Measurements from ENCODE around the gene IL31RA.
"Not testable (repeated sequence)": the region's sequence is repeated elsewhere in the genome, so short reads cannot be mapped to it uniquely, and the experiment has no call there.

Gene IL31RA

DNA sequence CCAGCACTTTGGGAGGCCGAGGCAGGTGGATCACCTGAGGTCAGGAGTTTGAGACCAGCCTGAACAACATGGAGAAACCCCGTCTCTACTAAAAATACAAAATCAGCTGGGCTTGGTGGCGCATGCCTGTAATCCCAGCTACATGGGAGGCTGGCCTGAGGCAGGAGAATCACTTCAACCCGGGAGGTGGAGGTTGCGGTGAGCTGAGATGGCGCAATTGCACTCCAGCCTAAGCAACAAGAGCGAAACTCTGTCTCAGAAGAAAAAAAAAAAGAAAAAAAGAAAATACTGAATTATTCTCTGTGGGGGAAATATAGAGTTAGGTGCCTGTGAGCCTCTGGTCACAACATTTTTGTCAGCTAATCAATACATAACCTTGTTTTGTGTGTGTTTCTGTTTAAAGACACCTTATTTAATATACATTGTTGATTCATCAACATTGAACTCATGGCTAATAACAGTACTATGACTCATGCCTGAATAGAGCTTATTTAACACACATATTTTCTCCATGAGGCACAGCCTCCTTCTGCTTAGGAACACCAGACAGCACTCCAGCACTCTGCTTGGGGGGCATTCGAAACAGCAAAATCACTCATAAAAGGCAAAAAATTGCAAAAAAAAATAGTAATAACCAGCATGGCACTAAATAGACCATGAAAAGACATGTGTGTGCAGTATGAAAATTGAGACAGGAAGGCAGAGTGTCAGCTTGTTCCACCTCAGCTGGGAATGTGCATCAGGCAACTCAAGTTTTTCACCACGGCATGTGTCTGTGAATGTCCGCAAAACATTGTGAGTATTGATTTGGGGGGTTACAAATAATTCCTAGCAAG, at the start of gene IL31RA:
IL31RA (plus strand) TSS at position 519 of the 836 bp plus-strand sequence; CDS start at position 733, 214 bp downstream.
- no peak for DNase-seq (ENCODE audit: low read depth in 1 of 2, low spot score in 1 of 2)

DNA sequence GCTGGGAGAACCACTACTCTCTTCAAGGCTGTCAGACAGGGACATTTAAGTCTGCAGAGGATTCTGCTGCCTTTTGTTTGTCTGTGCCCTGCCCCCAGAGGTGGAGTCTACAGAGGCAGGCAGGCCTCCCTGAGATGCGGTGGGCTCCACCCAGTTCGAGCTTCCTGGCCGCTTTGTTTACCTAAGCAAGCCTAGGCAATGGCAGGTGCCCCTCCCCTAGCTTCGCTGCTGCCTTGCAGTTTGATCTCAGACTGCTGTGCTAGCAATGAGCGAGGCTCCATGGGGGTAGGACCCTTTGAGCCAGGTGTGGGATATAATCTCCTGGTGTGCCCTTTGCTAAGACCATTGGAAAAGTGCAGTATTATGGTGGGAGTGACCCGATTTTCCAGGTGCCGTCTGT, 42.3 kb upstream of the IL31RA start:
- not testable (repeated sequence) for DNase-seq (ENCODE audit: low read depth in 1 of 2, low spot score in 1 of 2)

DNA sequence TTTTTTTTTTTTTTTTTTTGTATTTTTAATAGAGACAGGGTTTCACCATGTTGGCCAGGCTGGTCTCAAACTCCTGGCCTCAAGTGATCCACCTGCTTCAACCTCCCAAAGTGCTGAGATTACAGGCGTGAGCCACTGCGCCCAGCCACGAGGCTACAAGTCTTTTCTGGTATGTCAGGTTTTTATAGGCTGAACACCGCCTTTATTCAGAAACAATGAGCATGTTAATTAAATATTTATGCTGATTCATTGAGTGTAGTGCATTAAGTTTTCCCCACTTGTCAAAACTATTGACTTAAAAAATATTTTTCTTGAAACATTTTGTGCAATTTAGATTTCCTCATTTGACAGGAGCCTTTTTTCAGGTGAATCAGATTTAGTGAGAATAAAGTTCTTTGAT, 35.2 kb upstream of the IL31RA start:
- DNase-seq (ENCODE audit: low read depth in 1 of 2, low spot score in 1 of 2), result not testable (repeated sequence)

DNA sequence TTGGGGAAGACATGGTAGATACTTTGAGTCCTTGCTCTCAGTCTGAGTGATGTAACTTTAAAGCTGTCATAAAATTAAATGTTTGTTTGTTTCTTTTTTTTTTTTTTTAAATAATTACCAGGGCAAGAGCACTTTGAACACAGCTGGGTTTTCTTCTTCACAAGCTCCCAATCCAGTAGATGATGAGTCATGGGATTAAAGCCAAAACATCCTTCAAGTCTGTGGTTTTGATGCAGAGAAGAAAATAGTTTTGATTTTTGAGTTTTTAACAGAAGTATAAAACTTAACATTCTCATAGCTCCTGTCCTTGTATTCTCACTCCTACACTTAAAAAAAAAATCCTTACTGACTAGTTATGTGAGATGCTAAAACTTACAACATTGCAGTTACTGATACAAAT, 34.8 kb upstream of the IL31RA start:
- no peak for DNase-seq (ENCODE audit: low read depth in 1 of 2, low spot score in 1 of 2)

DNA sequence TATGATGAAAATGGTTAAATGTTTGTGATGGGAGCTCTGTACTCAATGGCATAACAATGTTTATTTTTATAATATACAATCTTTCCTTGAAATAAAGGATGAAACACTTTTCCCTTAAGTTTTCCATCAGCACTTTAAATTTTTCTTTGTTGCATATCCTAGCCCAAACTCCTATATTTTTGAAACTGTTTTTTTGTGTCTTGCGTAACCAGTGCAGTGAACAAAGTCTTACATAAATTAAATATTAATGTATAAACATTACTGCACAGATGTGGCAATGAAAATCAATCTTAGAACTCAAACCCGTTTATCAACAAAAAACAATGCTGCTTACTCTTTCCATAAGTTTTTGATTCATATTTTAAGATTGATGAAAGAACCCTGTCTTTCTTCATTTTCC, 34.1 kb upstream of the IL31RA start:
- DNase-seq (ENCODE audit: low read depth in 1 of 2, low spot score in 1 of 2), result no peak

DNA sequence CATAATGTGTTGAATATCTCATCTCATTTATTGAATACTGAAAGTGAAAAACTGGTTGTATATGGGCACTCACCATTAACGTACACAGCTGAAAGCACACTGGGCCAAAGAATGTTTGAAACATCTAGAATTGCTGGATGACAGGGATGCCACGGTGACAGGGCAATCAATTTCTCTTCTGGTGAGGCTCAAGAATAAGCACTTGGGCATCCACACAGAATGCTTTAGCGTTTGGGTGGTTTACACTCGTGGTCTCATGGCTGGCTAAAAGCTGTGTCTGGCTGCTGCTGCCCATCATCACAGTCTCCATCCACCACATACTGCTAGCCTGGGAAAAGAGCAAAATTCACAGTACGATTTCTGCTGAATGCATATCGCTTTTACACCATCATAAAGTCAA, 30.7 kb upstream of the IL31RA start:
- DNase-seq (ENCODE audit: low read depth in 1 of 2, low spot score in 1 of 2), result no peak

DNA sequence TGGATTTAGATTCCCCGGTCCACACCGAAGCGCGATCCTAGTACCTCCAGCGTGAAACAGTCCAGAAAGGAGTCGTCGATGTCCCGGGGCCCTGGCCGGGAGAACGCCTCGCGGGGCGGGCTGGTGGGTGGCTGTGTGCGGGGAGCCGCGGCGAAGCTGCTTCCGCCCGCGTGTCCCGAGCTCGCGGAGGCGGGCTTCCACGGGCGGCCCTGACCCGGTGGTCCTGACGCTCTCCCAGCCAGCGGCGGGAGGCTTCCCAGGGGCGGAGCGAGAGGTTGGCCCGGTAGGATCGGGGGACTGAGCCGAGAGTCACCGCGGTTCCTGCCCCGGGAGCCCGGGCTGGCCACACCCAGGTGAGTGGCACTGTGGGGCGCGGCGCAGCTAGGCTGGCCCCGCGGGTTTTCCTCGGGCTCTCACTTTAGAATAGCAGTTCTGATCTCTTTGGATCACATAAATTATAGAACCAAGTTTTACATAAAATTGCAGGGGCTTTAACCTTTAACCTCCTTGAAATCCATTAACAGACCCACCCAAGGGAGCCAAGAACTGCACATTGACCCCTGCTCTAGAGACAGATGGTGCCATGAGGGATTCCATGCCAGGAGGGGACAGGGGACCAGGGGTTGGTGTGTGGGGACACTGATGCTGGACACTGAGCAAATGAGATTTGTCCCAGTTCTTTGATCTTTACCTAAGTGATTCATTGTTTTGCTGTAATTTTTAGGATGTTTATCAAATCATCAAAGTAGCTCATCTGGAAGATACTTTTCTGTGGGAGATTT, 29.2 kb upstream of the IL31RA start:
- DNase-seq (ENCODE audit: low read depth in 1 of 2, low spot score in 1 of 2), result no peak

DNA sequence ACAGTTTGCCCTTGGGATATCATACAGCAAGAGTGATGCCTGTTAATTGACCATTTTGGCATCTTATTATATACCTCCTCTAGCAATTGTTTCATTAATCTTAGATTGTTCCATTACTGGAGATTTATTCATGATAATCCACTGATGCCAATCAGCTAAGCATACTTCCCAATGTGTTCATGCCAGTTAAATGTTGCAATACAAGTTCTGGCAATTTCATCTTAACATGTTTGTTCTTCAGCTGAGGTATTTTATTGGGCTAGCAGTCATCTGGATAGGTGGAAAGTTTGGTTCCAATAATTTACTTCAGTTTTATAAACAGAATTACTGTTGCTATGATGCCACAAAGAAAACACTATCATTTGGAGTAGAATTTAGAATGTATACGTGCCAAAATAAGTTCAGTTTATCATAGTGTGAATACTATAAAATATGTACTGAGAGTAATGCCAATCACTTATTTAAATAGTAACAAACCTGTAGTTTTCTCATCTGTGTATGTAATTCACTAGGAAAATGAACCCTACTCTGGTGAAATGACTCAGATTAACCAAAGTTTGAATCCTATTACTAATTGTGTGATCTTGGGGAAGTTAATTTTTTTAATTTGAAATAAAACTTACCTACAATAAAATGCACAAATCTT, 27.9 kb upstream of the IL31RA start:
- DNase-seq (ENCODE audit: low read depth in 1 of 2, low spot score in 1 of 2), result no peak

DNA sequence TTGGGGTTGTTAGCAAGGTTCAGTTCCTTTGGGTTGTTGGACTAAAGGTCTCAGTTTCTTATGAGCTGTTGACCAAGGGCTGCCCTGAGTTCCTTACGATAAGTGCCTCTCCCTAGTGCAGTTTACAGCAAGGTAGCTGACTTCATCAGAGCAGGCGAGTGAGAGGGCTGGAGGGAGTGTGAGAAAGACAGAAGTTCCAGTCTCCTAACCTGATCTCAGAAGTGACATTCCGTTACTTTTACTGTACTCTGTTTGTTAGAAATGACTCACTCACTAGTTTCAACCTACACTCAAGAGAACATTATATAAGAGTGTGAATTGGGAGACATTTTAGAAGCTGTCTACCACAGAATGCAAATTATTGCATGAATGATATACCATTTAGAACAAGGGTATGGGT, 21.2 kb upstream of the IL31RA start:
- DNase-seq (ENCODE audit: low read depth in 1 of 2, low spot score in 1 of 2), result no peak

DNA sequence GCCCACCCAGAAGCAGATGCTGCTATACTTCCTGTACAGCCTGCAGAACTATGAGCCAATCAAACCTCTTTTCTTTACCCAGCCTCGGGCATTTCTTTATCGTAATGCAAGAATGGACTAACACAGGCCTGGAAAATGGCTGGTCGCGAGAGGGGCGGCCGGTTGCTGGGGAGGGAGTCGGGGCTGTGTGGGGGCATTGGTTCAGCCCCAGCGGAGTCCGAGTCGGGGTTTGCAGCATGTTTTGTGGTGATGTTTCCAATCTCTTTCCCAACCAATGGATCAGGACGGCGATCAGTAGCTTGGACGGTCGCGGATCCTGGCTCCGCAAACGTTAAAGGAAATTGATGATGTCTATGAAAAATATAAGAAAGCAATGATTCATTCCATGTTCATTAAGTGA, 18.7 kb upstream of the IL31RA start:
- no peak for DNase-seq (ENCODE audit: low read depth in 1 of 2, low spot score in 1 of 2)

DNA sequence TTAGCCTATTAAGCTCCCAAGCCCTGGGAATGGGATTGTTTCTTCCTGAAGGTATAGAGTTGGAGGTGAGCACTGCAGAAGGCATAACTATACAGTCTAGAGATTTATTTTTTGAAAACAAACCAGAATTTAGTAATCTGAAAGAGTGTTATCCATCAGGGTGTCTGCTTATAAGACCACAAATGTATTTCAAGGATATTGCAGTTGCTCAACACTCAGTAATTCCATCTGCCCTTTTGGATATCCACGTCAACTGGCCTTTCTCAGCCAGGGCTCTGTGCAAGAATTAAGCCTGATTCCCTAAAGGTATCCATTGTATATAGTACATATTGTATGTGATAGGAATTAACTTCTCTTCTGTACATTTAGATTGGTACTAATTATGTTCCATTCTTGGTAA, 15.0 kb upstream of the IL31RA start:
- no peak for DNase-seq (ENCODE audit: low read depth in 1 of 2, low spot score in 1 of 2)

DNA sequence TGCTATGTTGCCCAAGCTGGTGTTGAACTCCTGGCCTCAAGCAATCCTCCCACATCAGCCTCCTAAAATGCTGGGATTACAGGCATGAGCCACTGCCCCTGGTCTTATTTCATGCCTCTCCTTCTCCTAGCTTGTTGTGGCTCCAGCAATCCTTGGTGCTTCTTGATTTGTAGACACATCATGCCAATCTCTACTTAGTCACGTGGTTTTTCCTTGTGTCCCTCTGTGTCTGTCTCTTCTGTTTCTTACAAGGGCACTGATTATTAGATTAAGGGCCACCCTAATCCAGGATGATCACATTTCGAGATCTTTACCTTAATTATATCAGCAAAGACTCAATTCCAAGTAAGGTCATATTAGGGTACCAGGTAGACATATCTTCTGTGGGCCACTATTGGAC, 9.2 kb upstream of the IL31RA start:
- no peak for DNase-seq (ENCODE audit: low read depth in 1 of 2, low spot score in 1 of 2)

DNA sequence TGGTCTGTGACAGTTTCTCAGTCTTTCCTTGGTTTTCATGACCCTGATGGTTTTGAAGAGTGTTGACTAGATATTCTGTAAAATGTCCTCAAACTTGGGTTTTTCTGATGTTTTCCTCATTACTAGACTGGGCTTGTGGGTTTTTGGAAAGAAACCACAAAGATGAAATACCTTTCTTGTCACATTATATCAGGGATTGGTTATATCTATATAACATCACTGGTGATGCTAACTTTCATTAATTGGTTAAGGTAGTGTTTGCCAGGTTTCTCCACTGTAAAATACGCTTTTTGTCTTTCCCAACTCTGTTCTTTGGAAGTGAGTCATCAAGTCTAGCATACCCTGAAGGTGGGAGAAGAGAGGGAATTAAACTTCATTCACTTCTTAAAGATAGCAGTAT, 3.3 kb upstream of the IL31RA start:
- DNase-seq (ENCODE audit: low read depth in 1 of 2, low spot score in 1 of 2), result no peak

DNA sequence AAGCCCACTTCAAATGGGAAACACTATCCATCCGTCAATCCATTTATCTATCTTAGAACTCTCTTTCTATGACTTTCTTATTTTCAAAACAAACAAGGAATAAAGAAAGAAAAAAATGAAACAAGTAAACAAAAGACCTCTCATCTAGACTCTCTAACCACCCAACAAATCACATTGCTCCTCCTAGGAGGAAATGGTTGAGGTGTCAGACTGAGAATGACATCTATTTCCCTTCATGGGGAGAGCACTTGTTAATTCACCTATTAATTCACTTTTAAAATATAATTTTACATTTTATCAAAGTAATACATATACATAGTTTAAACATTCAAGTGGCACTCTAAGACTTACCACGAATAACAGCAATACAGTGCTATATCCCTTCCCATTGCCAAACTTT, 2.4 kb upstream of the IL31RA start:
- no peak for DNase-seq (ENCODE audit: low read depth in 1 of 2, low spot score in 1 of 2)

DNA sequence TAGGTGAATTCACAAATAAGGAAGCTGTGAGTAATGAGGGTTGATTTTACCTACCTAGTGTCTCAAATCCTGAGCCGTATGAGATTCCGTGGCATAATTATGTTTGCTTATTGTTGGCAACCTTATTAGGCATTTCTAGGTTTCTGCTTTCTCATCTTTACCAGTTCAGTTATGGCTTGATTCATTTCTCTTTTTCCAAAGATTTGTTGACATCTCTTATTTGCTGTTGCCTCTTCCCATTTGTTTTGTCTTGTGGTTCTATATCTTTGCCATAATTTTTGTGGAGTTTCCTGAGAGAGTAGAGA, 470 bp downstream of the IL31RA start:
- DNase-seq (ENCODE audit: low read depth in 1 of 2, low spot score in 1 of 2), result no peak

DNA sequence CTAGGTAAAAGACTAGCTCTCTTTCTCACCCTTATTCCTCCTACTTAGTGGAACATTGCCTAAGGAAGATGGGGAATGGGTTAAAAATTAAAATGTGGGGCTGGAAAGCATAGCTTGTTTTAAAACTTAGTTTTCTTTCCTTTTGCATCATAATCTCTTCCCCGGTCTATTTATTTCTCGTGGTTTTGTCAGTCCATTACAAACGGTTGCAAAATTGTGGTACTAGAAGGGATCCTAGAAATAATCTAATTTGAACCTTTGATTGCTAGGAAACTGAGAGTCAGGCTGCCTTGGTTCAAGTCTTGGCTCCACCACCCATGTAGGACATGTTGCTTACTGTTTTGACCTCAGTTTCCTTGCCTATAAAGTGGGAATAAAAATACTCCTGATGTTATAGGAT, 1.3 kb downstream of the IL31RA start:
- DNase-seq (ENCODE audit: low read depth in 1 of 2, low spot score in 1 of 2), result no peak

DNA sequence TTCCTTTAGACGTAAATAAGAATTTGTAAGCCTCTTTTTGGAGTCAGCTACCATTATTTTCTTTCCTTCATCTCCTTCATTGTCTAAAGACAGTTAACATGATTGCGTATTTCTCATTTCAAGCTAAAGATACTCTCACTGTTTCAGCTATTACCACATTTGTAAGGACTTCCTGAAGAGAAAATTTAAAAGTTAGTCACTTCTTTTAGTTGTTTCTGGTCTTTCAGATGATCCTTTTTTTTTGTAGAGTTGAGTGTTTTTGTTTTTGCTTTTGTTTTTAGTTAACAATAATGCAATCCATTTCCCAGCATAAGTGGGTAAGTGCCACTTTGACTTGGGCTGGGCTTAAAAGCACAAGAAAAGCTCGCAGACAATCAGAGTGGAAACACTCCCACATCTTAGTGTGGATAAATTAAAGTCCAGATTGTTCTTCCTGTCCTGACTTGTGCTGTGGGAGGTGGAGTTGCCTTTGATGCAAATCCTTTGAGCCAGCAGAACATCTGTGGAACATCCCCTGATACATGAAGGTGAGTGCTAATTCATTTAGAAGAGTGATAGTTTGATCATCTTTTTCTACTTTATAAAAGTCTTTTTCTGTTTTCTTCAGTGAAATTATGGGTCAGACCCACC, 2.0 kb downstream of the IL31RA start:
- no peak for DNase-seq (ENCODE audit: low read depth in 1 of 2, low spot score in 1 of 2)

DNA sequence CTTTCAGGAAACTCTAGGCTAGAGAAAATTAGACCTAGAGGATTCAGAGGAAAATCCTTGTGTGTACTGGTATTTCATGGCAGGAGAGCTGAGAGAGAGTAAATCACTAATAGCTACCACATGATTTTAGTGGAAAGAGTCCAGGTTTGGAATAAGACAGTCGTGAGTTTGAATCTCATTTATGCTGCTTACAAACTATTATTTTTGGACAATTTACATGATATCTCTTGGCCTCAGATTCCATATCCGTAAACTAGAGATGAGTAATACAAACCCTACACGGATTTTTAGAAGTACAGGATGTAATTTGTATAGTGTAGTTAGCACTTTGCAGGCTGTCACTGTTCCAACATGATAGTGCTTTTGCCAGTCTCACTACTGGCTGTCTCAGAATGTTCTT, 2.7 kb downstream of the IL31RA start:
- no peak for DNase-seq (ENCODE audit: low read depth in 1 of 2, low spot score in 1 of 2)

DNA sequence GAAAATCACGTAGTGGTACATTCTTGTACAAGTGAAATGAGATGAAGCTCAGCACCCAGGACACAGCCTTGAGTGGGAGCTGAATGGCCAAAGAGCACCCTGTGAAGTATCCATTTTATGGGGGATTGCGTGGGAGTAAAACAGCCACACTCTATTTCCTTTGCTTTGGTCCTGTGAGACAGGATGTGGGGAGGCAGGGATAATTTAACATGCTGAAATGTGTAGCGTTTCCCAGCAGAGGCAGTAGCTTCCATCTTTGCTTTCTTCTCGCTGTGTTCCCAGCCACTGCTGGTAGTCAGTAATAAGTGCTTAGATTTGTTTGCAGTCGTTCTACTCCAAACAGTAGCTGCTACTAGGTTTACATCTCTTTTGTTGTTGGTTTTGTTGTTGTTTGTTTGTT, 4.4 kb downstream of the IL31RA start:
- no peak for DNase-seq (ENCODE audit: low read depth in 1 of 2, low spot score in 1 of 2)

DNA sequence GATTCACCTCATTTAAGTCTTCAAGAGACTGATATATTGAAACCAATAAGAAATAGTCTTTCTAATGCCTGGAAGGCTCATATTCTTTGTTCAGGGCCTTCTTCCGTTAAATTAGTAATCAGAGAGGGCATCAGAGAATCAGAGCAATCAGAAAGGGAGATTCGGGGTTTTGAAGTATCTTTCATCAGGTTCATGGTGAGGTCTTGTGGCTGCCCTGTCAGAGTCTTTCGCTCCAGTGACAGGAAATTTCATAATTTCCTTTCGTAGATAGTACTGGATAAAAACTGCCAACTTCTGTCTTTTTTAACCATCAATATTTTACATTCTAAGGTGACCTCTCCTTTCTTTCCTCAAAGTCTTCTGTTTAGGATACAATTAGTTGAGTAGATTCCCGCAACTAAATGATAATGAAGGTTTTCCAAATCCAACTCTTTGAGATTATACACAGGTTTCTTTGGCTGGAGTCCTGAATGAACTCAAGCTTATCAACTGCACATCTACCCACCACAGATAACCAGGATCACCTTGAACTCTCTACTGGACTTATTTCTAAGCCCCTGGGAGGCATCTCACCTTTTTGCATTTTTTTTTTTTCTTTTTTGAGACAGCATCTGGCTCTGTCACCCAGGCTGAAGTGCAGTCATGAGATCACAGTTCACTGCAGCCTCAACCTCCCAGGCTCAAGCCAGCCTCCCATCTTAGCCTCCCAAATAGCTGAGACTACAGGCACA, 5.5 kb downstream of the IL31RA start:
- DNase-seq (ENCODE audit: low read depth in 1 of 2, low spot score in 1 of 2), result no peak

DNA sequence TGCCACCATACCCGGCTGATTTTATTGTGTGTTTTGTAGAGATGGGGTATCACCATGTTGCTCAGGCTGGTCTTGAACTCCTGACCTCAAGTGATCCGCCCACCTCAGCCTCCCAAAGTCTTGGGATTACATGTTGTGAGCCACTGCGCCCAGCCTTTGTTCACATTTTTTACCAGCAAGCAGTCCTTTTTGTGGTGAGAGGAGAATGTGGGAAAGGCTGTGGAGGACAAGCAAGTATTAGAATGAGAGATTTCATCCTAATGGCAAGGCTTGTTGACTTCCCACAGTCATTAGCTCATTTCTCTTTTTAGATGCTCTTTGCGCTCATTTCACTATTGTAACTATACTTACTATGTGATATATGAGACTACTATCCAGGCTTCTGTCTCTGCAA, 6.1 kb downstream of the IL31RA start:
- DNase-seq (ENCODE audit: low read depth in 1 of 2, low spot score in 1 of 2), result no peak
